ENCODE data around the gene CLEC4G. TPM values are rescaled to one million over a fixed set of nuclear protein-coding genes. Genes with fewer than 3 reads are reported as not detected.

Gene CLEC4G
- total RNA-seq, 6 experiments from 2014 or later = 25.7 to 59.0 (median 38.2) TPM

DNA sequence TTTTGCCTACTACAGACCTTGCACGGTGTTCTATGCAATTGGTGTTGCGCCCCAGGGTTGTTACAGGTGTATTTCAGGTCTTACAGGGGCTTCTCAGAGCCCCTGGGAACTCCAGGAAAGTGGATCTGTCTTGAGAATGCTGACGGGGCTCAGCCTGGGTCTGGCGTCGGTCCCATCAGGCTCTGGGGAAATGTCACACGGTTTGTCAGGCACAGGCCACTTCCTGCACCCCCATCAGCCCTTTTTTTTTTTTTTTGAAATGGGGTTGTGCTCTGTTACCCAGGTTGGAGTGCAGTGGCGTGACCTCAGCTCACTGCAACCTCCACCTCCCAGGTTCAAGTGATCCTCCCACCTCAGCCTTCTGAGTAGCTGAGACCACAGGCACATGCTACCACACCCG, 13.2 kb downstream of the CLEC4G start:
- intact Hi-C loops (cut with DNase I) = no loop called here
- peak in 1 of 3 donors; percentile 34 for DNase-seq
- H3K4me3 ChIP-seq = no peak overlapping the region
- H3K4me1 ChIP-seq = no peaks in the 10 kb centered on the region
- H3K27ac ChIP-seq = no peak overlapping the region
- TF ChIP-seq POLR2A (IDR thresholded peaks at IDR 0.05) = no peak
- TF ChIP-seq, protein P1, sequence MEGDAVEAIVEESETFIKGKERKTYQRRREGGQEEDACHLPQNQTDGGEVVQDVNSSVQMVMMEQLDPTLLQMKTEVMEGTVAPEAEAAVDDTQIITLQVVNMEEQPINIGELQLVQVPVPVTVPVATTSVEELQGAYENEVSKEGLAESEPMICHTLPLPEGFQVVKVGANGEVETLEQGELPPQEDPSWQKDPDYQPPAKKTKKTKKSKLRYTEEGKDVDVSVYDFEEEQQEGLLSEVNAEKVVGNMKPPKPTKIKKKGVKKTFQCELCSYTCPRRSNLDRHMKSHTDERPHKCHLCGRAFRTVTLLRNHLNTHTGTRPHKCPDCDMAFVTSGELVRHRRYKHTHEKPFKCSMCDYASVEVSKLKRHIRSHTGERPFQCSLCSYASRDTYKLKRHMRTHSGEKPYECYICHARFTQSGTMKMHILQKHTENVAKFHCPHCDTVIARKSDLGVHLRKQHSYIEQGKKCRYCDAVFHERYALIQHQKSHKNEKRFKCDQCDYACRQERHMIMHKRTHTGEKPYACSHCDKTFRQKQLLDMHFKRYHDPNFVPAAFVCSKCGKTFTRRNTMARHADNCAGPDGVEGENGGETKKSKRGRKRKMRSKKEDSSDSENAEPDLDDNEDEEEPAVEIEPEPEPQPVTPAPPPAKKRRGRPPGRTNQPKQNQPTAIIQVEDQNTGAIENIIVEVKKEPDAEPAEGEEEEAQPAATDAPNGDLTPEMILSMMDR (IDR thresholded peaks at IDR 0.05) = no peak
- no peaks in the 10 kb centered on the region for H3K9me3 ChIP-seq
- H3K36me3 ChIP-seq = no peaks in the 10 kb centered on the region
- ATAC-seq = peak; percentile 31 to 66 (median 58)
- 24% methylated on average over 6 of the region's 8 CpGs for WGBS (ENCODE audit: insufficient coverage, low coverage, low lambda C conversion rate, missing lambda C conversion rate)
- no peaks in the 10 kb centered on the region for H3K27me3 ChIP-seq

DNA sequence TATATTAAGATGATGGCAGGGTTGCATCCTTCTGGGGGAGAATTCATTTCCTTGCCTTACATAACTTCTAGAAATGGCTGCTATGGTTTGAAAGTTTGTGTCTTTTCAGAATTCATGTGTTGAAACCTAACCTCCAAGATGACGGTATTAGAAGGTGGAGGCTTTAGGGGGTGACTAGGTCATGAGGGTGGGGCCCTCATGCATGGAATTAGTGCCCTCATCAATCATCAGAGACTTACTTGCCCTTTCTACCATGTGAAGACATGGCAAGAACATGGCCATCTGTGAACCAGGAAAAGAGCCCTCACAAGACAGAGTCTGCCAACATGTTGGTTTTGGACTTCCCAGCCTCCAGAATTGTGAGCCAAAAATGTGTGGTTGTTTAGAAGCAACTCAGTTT, 15.1 kb downstream of the CLEC4G start:
- 67% methylated on average over 1 of the region's 1 CpG for WGBS (ENCODE audit: insufficient coverage, low coverage, low lambda C conversion rate, missing lambda C conversion rate)
- no peaks in the 10 kb centered on the region for H3K4me1 ChIP-seq
- no peak for TF ChIP-seq POLR2A (IDR thresholded peaks at IDR 0.05)
- TF ChIP-seq, protein P1 (IDR thresholded peaks at IDR 0.05) = no peak

DNA sequence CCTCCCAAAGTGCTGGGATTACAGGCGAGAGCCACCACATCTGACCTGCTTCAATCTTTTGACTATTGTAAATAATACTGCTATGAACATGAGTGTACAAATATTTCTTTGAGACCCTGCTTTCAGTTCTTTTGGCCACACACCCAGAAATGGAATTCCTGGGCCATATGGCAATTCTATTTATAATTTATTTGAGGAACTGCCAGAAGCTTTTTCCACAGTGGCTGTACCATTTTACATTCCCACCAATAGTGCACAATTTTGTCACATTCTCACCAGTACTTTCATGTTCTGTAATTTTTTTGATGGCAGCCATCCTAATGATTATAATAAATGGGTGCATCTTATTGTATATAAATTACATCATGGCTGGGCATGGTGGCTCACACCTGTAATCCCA, 16.2 kb downstream of the CLEC4G start:
- H3K4me3 ChIP-seq = no peak overlapping the region
- TF ChIP-seq, protein P1 (IDR thresholded peaks at IDR 0.05) = no peak
- no peak for TF ChIP-seq POLR2A (IDR thresholded peaks at IDR 0.05)
- no peak for ATAC-seq
- no peaks in the 10 kb centered on the region for H3K36me3 ChIP-seq
- H3K4me1 ChIP-seq = no peaks in the 10 kb centered on the region
- H3K27me3 ChIP-seq = no peaks in the 10 kb centered on the region
- intact Hi-C loops (cut with DNase I) = no loop called here
- WGBS (ENCODE audit: insufficient coverage, low coverage, low lambda C conversion rate, missing lambda C conversion rate) = no CpG with 5 or more reads among the region's 1 CpG
- H3K27ac ChIP-seq = no peak overlapping the region
- DNase-seq = no peak
- no peaks in the 10 kb centered on the region for H3K9me3 ChIP-seq

More for the DNA sequence above, 15.1 kb downstream of the CLEC4G start:
- H3K27me3 ChIP-seq = no peaks in the 10 kb centered on the region
- H3K9me3 ChIP-seq = no peaks in the 10 kb centered on the region
- no peak for DNase-seq
- intact Hi-C loops (cut with DNase I) = no loop called here
- no peaks in the 10 kb centered on the region for H3K36me3 ChIP-seq
- no peak overlapping the region for H3K4me3 ChIP-seq
- ATAC-seq = no peak
- H3K27ac ChIP-seq = no peak overlapping the region

DNA sequence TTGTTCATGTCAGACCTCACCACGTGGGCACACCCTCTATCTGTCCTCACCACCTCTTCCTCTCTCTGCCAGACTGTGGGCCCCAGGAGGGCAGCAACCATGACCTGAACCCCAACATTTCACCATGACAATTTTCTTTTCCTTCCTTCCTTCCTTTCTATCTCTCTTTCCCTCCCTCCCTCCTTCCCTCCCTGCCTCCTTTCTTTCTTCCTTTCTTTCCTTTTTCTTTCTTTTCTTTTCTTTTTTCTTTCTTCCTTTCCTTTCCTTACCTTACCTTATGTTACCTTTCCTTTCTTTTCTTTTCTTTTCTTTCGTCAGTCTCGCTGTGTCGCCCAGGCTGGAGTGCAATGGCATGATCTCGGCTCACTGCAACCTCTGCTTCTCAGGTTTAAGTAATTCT, 21.3 kb downstream of the CLEC4G start:
- 77% methylated on average over 5 of the region's 5 CpGs for WGBS (ENCODE audit: insufficient coverage, low coverage, low lambda C conversion rate, missing lambda C conversion rate)
- no peaks in the 10 kb centered on the region for H3K27me3 ChIP-seq
- intact Hi-C loops (cut with DNase I) = no loop called here

More for the DNA sequence above, 21.3 kb downstream of the CLEC4G start:
- no peaks in the 10 kb centered on the region for H3K4me1 ChIP-seq
- H3K36me3 ChIP-seq = no peaks in the 10 kb centered on the region
- no peak overlapping the region for H3K27ac ChIP-seq
- DNase-seq (no peak), ATAC-seq (no peak)
- H3K9me3 ChIP-seq = no peaks in the 10 kb centered on the region
- H3K4me3 ChIP-seq = no peak overlapping the region
- no peak for TF ChIP-seq POLR2A (IDR thresholded peaks at IDR 0.05)
- TF ChIP-seq, protein P1 (IDR thresholded peaks at IDR 0.05) = no peak
